GM18505 (cell line): Measurements from ENCODE around the gene NTN4.
A peak's percentile ranks its signal among the peaks of the same experiment; 100 is the strongest.
"Not testable (repeated sequence)": the region's sequence is repeated elsewhere in the genome, so short reads cannot be mapped to it uniquely, and the experiment has no call there.

Source experiments
- ATAC-seq: cut with Tn5 transposase; IDR thresholded peaks from one replicate; pipeline ENCODE4 v1.9.1; 2021; ENCODE audit not compliant: unreplicated experiment
- POLR2A ChIP-seq: IDR thresholded peaks from 4 replicates; pipeline ENCODE4 v1.6.1; 2011; ENCODE audit warnings: borderline replicate concordance; ENCODE audit not compliant: insufficient read depth, insufficient read length; ENCODE audit errors: extremely low read depth

NTN4 gene

GRCh38 chr12:95701722-95702418 is 88.7 kb downstream of the NTN4 start:
- no peak for ATAC-seq
- no peak for TF ChIP-seq POLR2A

- ATAC-seq = no peak
- no peak for TF ChIP-seq POLR2A
These were observed 89.3 kb downstream of the NTN4 start for GRCh38 chr12:95701275-95701674.

- ATAC-seq = peak; percentile 98
- TF ChIP-seq POLR2A = no peak
These were observed 90.2 kb downstream of the NTN4 start for GRCh38 chr12:95700316-95700785.

- no peak for ATAC-seq
- TF ChIP-seq POLR2A = no peak
These were observed 91.0 kb downstream of the NTN4 start for GRCh38 chr12:95699579-95699978.

GRCh38 chr12:95694136-95694535 is 96.4 kb downstream of the NTN4 start:
- no peak for TF ChIP-seq POLR2A
- ATAC-seq = no peak

GRCh38 chr12:95693689-95694088 is 96.9 kb downstream of the NTN4 start:
- ATAC-seq = no peak
- TF ChIP-seq POLR2A = no peak

- no peak for ATAC-seq
- TF ChIP-seq POLR2A = no peak
These were observed 99.5 kb downstream of the NTN4 start for GRCh38 chr12:95690861-95691635.

GRCh38 chr12:95687937-95688336 is 102.6 kb downstream of the NTN4 start:
- TF ChIP-seq POLR2A = no peak
- no peak for ATAC-seq

GRCh38 chr12:95683418-95683817 is 107.1 kb downstream of the NTN4 start:
- no peak for TF ChIP-seq POLR2A
- no peak for ATAC-seq

- TF ChIP-seq POLR2A = no peak
- no peak for ATAC-seq
These were observed 109.3 kb downstream of the NTN4 start for GRCh38 chr12:95681210-95681765.

GRCh38 chr12:95678684-95679083 is 111.9 kb downstream of the NTN4 start:
- ATAC-seq = no peak
- TF ChIP-seq POLR2A = no peak

GRCh38 chr12:95677782-95678181 is 112.8 kb downstream of the NTN4 start:
- not testable (repeated sequence) for ATAC-seq

- TF ChIP-seq POLR2A = no peak
- no peak for ATAC-seq
These were observed 115.9 kb downstream of the NTN4 start for GRCh38 chr12:95674631-95675030.

GRCh38 chr12:95674163-95674562 is 116.4 kb downstream of the NTN4 start:
- ATAC-seq = no peak
- TF ChIP-seq POLR2A = no peak
